SHP77 (cell line): Measurements from ENCODE around the gene TOM1L1.

Experiments used
- DNase-seq, 2 experiments: peaks; one replicate each; lab custom pipeline; 2025; lab: John Stamatoyannopoulos, UW

TOM1L1 gene

GRCh38 chr17:54947396-54947795 is 46.7 kb downstream of the TOM1L1 start:
- no peak for DNase-seq

- no peak for DNase-seq
These were observed 47.7 kb downstream of the TOM1L1 start for GRCh38 chr17:54948380-54948779.

- no peak for DNase-seq
These were observed 49.5 kb downstream of the TOM1L1 start for GRCh38 chr17:54950116-54950515.

- DNase-seq, result no peak
These were observed 50.6 kb downstream of the TOM1L1 start for GRCh38 chr17:54951286-54951685.

DNA sequence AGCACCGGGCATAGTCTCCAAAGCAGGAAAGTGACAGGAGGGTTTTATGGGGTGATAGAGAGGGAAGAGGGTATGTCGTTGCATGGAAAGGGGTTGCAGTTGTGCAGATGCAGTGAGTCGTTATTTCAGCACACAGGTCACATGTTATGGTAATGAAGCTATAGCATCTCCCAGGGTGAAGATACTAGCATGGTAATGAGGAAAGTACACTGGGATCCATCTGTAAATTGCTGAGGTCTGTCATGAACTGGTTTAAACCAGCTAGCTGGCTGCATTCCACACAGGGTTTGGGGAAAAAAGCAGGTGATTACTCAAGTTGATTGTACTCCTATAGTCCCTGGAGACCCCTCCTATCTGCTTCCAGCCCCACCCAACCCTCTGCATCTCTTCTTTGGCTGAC is 56.1 kb downstream of the TOM1L1 start:
- no peak for DNase-seq

- no peak for DNase-seq
These were observed 67.1 kb downstream of the TOM1L1 start for GRCh38 chr17:54967621-54968261.

DNA sequence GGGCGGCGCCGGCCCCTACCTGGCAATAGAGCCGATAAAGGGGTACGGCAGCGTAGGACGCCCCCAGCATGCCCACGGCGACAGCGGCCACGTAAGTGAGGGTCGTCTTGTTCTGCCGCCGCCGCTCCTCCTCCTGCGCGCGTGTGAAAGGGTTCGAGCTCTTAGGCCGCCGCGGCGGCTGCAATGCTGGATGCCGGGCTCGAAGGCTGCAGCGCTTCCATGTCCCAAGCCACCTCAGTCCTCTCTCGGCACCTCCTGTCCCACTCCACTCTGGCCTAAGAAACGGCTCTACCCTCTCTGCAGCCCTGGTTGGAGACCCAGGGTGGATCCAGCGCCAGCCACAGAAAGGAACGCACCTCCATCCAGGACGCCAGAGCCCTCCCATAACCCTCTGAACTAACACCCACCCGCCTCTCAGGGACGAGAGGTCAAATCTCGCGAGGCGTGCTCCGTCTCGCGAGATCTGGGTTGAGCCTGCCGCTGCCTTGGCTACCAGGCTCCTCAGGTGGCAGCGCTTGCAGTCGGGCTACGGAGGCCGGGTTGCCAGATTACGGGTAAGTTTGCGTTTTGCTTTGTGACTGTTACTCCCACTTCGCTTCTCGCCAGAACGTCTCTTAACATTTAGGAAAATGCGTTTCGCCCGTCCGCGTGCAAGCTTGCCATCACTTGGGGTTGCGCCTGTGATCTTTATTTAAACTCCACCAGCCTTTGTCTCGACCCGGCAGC is 67.8 kb downstream of the TOM1L1 start, which contains the start of the genes COX11 and STXBP4:
Gene COX11 (minus strand): TSS at position 393 of the 726 bp plus-strand sequence. CDS start 8 bp downstream, at position 385.
Gene STXBP4 (plus strand): TSS at position 504 of the 726 bp plus-strand sequence. CDS start 17,455 bp downstream, outside the sequence.
- peak; percentile 87 to 93 for DNase-seq

DNA sequence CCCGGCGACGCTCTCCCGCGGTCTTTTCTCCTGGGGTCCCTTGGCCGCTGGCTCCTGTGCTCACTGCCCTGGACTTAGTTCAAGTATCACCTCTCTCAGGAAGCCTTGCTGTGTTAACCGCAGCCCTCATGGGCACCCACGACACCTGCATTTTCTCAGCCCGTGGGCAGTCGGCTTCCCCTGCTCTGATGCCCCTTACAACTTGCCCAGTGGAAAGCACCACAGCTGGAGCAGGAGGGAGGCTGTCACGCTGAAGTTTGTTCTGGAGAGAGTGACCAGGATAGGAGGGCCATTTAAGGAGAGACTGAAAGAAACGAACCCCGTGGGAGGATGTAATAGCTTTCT is 68.3 kb downstream of the TOM1L1 start:
- DNase-seq, result peak in 1 of 2 experiments; percentile 46

DNA sequence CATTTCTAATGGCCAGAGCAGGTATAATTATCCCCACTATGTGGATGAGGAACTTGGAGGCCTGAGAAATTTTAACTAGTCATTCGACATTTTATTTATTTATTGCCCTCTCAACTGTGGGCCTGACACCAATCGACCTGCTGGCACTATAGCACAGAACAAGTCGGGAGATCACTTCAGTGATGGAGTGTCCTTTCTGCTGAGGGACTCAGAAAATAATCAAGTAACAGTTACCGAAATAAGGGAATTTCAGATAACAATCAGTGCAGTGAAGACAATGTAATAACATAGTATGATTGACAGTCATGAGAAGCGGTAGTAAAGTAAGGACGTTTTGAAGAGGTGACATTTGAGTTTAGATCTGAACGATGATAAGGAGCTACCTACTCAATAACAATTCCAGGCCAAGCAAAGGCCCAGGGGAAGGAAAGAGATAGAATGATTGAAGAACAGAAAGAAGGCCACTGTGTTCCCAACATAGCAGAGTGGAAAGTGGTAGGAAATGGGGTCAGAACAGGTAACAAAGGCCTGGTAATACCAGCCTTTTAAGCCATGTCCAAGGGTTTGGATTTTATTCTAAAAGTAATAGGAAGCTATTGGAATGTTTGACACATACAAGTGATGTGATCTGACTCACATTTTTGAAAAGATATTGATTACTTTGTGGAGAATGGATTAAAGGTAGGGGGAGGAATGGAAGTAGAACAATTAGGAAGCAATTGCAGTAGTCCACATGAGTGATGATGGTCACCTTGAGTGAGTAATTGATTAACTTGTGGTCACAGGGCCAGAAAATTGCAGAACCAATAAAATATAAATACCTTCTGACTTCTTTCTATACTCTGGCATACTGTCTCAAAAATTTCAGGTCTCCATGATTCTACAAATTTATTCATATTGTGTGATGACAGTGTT is 69.3 kb downstream of the TOM1L1 start:
- no peak for DNase-seq

DNA sequence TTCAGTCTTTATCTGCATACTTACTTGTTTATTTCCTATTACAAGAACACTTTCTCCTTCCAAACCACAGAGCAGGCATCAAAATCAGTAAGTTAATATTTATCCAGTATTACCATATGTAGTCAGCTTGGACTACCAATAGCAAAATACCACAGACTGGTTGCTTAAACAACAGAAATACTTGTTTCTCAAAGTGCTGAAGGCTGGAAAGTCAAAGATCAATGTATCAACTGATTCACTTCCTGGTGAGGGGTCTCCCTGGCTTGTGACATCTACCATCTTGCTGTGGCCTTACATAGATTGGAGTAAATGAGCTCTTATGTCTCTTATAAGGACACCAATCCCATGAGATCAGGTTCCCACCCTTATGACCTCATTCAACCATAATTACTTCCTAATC is 70.5 kb downstream of the TOM1L1 start:
- DNase-seq, result no peak

GRCh38 chr17:54971901-54972300 is 71.2 kb downstream of the TOM1L1 start:
- DNase-seq, result no peak

DNA sequence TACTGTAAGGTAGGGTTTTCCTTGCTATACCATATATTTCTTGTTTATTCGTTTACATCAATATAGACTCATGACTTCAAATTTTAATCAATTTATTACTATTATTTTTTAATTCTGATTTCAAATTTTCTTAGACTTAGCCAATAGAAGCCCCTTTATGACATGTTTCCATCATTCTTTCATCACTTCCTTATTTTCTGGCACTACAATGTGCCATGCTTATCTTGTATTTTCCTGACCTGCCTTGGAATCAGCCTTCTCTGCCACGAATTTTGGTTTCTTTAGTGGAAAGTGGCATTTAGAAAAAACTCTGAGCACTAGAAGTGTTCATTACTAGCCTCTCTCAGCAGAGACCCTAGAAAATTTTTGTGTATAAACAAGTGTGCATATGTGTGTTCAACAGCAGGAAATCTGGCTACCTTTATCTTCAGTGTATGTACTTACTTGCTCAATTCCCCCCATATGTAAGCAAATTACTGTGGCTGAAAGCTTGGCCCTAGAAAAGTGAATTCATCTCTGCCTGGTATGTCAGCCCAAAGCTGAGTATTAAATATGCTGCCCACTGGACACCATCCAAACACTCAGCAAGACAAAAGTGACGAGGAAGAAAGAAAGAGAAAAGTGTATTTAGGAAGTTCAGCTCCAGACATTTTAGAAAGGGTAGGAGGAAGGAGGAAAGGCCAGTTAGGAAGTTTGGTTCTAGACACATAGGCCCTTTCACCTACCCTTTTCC is 71.9 kb downstream of the TOM1L1 start:
- no peak for DNase-seq

GRCh38 chr17:54974759-54975158 is 74.1 kb downstream of the TOM1L1 start:
- no peak for DNase-seq

DNA sequence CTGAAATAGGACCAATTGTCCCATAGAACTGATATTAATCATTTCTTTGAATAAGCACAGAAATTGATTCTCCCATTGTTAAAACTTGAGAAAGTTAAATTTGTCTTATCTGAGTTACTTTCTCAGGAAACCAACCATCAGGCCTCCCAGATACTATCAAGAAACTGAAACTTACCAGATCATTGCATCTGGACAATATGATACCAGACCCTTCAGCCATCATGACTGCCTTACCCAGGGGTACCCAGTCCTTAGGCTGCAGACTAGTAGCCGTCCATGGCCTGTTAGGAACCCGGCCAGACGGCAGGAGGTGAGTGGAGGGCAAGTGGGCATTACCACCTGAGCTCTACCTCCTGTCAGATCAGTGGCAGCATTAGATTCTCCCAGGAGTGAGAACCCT is 75.7 kb downstream of the TOM1L1 start:
- DNase-seq, result no peak

- DNase-seq, result no peak
These were observed 77.1 kb downstream of the TOM1L1 start for GRCh38 chr17:54977744-54978143.

- no peak for DNase-seq
These were observed 79.0 kb downstream of the TOM1L1 start for GRCh38 chr17:54979657-54980056.

DNA sequence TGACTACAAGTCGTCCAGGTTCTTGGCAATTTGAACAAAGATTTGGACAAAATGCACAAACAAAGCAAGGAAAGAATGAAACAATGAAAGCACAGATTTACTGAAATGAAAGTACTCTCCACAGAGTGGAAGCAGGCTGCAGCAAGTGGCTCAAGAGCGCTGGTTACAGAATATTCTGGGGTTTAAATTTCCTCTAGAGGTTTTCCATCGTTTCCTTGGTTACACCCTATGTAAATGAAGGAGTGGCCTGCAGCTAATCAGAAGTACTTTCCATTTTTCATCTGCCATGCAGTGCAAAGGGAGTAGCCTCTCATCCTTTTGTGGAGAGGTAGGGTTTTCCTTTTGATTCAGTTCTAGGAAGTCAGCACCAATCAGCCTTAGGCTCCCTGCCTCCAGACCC is 79.7 kb downstream of the TOM1L1 start:
- DNase-seq, result no peak

GRCh38 chr17:54982399-54982798 is 81.7 kb downstream of the TOM1L1 start:
- DNase-seq, result no peak

- DNase-seq, result no peak
These were observed 82.6 kb downstream of the TOM1L1 start for GRCh38 chr17:54983260-54983659.

DNA sequence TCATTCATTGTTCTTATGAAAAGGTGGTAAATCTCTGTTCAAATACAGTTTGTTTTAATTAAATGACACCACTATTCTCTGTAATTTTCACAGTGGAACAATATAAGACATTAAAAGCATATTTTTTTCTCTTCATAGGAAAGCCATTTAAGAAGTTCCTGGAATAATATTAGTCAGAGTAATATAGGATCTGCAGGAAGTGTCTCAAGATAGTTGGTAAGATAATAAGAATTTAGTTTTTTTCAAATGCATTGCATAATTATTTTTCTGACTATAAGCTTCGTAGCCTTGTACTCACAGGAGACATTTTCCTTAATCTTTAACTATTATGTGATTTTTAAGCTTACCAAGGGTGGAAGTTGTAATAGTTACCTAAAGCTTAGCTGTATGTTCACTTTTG is 84.8 kb downstream of the TOM1L1 start:
- no peak for DNase-seq

- DNase-seq, result no peak
These were observed 89.5 kb downstream of the TOM1L1 start for GRCh38 chr17:54990118-54990517.

DNA sequence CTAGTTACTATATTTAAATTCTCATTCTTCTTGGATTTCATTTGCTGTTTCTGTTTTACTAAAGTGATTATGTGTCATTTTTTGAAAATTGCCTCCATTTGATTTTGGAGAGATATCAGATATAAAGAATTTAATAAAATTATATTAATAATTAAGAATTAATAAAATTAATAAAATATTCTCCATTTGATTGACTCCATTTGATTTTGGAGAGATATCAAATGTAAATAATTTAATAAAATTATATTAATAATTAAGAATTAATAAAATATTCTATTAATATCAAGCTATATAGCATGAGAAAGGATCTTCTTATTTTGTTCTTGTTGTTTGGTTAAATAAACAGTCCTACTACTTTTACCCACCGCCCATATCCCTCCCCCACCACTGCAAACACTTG is 90.9 kb downstream of the TOM1L1 start:
- no peak for DNase-seq
